Daoy (cell line): ENCODE data around the gene ATP10D. TPM values are rescaled to one million over a fixed set of nuclear protein-coding genes. Genes with fewer than 3 reads are reported as not detected.
"Not testable (repeated sequence)": the region's sequence is repeated elsewhere in the genome, so short reads cannot be mapped to it uniquely, and the experiment has no call there.

ENCODE experiments used
- DNase-seq: peaks from one replicate; pipeline ENCODE4 v3.0.0-alpha.2; 2015; ENCODE audit warnings: low read depth
- total RNA-seq: library from RNA; depleted of rRNA; stranded (reverse); fragments of >200 nt; shearing (Covaris generic); gene quantifications from 2 replicates; pipeline ENCODE4 v1.2.3, GENCODE V29; 2014; rRNA removed

The ATP10D gene
- total RNA-seq, result 8.9 and 9.2 TPM in 2 replicates

DNA sequence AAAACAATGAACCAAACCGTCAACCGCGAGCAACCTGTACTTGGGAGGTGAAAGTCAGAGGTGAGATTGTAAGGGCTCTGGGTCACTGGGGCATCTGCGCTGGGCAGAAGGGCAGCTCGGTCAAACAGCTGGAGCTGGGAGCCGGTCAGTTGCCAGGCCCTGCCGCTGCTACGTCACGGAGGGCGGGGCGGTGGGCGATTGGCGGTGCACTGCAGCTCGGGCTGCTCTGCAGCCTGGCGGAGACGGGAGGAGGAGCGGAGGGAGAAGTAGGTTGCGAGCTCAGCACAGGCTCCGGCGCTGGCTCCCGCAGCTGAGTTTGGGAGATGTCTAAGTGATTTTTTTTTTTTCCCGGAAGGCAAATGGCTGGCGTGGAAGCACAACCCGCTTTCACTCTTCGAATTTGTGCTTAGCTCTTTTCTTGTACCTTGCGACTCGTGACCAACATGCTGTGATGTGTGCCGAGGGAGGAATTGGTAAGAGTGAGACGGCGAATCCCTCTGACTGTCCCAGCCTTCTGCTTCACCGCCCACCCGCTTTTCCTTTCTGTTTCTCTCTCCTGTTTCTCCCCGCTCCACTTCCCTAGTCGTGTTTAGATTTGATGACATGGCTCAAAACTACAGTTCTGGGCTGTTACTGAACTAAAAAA lies at the start of gene ATP10D:
ATP10D (plus strand) TSS at position 229 of the 646 bp plus-strand sequence. CDS start 27,266 bp downstream, outside the sequence.
- DNase-seq, result peak; percentile 96

- no peak for DNase-seq
These were observed 42.1 kb upstream of the ATP10D start for GRCh38 chr4:47442980-47443379.

- DNase-seq, result no peak
These were observed 41.0 kb upstream of the ATP10D start for GRCh38 chr4:47444031-47444430.

- no peak for DNase-seq
These were observed 33.4 kb upstream of the ATP10D start for GRCh38 chr4:47451657-47452056.

DNA sequence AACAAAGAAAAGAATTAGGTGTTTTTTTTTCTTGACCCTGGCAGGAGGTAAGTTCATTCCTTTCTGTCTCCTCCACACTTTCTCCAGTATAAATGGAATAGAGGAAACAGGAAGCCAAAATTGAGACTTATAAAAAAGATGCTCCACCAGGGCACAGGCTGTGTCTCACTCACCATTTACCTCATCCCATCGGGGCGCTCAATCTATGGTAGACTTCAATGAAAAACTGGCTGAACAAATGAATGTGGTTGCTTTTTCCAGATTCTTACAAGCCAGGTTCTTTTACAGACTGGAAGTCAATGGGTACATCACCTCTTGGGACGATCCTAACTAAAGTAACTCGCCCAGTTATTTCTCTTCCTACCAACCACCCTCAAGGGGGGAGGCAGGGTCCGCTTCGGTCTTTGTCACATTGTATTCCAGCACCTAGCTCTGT lies 22.3 kb upstream of the ATP10D start:
- no peak for DNase-seq

DNA sequence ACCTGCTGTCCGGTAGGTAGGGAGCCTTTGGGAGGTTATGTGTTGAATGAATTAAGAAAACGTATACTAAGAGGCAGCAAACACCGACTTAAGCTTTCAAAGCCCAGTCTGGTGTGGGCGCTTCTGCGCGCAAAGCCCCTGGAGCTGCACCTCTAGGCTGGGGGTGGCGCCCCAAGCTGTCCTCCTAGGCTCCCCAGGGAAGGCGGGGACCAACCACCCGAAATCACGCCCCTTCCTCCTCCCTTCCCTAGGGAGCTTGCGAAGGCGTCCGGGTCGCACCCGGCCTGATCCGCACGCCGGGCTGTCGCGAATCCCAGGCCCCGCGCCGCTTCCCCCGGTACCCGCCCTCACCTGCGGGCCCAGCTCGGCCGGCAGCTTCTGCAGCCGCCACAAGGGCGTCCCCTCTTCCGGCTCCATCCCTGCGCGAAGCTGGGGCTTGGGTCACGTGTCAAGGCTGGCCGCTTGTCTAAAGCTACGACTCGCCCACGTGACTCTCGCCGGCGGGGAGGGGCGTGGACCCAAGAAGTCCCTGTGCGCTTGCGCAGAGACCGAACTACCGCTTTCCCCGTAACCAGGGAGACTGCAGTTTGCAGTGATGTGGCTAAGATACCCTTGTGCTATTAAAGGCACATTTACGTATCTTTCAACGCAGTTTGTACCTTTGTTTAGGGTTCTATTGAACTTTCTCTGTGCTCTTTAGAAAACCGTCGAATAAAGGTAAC lies 21.7 kb upstream of the ATP10D start, which contains the start of gene COMMD8:
COMMD8 (minus strand) TSS at position 468 of the 722 bp plus-strand sequence; CDS start at position 417, 51 bp downstream.
- peak; percentile 98 for DNase-seq

GRCh38 chr4:47465004-47465403 lies 20.1 kb upstream of the ATP10D start:
- no peak for DNase-seq

DNA sequence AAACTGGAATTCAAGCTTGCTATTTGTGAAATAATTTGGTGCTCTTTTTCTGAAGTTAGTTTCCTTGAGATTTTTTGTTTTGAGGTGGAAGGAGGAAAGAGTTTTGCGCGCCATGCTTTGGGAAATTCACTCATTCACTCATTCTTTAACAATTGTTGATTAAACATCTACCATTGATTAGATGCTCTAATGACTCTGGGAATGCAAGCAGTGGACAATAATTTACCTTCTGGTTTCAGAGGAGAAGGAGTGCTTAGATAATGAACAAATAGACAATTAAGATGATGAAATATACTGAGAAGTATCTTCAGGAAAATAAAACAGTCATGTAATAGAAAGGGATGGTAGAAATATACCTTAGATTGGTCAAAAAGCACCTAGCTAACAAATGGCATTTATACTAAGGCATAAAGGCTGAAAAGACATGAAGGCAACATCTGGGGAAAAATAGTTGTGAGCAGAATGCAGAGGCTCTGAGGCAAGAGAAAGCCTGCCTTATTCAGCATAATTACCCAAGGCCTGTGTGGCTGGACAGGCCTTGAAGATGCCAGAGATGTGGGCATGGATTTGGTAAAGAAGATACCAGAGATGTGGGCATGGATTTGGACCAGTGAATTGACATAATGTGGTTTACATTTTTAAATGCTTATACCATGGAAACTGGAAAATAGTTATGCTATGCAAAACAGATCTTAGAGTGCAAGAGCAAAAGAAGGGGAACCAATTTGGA lies 18.9 kb upstream of the ATP10D start:
- DNase-seq, result no peak

GRCh38 chr4:47468706-47469365 lies 16.2 kb upstream of the ATP10D start:
- no peak for DNase-seq

DNA sequence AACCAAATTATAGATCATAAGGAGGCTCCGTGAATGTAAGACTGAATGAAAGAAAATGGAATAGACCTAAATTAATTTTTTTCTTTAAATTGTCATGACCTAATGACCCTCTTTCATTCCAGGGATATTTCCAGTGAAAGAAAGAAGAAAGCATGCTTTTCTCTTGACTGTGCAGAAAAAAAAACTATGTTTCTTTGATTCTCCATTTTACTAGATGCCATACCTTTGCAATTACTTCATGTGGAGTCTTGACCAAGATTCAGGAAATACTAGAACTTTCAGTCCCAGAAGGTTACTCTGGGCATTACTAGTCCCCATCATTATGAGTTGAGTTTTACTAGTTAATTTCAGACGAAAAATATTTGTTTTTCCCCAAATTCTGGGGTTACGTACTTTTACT lies 15.1 kb upstream of the ATP10D start:
- DNase-seq, result no peak

DNA sequence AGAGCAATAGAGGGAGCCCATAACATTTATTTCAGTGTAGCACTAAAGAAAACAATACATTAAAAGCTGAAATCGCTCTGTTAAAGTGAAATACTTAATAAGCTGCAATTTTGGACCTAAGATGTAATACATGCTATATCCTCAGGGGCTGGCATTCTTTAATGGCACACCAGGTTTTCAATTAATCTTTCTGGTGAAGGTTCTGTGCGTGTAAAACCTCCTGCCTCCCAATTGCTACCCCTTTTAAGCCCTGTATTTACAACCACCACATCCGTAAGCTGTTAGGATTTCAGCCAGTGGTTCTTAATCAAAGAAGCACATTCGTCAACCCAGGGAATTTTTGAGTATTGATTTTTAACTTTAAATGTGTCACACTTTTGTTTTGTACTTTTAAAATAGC lies 14.0 kb upstream of the ATP10D start:
- no peak for DNase-seq

DNA sequence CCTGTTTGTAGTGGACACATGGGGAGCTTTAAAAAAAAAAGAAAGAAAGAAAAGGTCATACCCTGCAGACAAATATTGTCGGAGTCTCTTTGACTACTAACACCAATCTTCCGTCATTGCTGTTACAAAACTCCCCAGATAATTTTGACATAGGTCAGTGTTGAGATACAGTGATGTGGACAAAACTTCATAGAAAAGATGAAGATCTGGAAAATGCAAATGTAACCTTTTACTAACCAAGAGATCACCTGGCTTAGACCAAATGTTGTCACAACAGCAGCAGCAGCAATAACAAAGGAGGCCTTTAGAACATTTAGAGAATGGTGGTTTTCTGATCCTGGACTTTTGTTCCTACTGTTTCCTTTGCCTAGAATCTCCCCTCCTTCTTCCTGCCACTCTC lies 13.5 kb upstream of the ATP10D start:
- DNase-seq, result no peak

- DNase-seq, result no peak
These were observed 11.8 kb upstream of the ATP10D start for GRCh38 chr4:47473141-47473750.

- no peak for DNase-seq
These were observed 10.3 kb upstream of the ATP10D start for GRCh38 chr4:47474799-47475198.

DNA sequence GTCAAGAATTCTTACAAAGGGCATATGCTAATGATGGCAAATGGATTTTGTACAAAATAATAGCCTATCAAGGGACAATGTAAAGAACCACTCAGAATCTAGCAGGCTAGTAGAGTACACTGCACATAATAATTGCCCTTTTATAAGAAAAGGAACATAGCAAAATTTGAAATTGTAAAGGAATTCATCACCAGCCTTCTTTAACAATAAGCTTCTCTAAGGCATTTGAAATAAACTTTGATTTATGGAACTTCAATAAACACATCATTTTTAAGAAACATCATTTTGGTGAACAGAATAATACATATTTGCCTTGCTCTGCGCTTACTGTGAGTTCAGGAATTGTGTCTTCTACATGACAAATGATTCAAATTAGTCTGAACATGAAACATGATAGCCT lies 9.7 kb upstream of the ATP10D start:
- no peak for DNase-seq

DNA sequence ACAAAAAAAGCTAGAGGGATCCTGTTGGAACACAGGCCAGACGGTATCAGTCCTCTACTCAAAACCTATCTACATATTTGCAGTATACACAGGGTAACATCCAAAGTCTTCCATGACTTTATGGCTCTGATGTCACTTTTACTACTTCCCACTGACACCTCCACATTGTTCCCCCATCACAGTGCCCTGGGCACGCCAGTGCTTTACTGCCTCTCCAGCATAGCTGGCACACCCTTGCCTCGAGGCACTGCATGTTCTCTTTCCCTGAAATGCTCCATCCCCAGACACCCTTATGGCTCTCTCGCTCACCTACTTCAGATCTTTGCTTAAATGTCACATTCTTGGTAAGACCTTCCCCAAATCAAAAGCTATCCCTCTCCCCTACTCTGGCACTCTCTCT lies 6.3 kb upstream of the ATP10D start:
- no peak for DNase-seq

DNA sequence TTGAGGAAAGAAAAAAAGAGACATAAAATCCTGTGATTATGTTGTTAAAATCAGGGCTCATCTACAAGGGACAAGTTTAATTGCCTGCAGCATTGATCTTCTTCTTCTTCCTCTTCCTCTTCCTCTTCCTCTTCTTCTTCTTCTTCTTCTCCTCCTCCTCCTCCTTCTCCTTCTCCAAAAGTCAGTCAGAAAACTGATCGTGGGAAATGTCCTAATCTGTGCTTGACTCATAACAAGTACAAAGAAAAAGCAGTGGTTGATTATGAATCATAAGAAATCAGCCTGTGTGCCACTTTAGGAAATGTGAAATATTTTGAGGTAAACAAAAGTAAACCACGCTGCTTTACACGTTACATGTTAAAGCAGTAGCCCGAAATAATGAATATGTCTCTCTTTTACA lies 2.7 kb upstream of the ATP10D start:
- peak; percentile 23 for DNase-seq

- DNase-seq, result peak; percentile 4
These were observed 1.3 kb upstream of the ATP10D start for GRCh38 chr4:47483745-47484144.

- DNase-seq, result no peak
These were observed 907 bp upstream of the ATP10D start for GRCh38 chr4:47484168-47484567.

DNA sequence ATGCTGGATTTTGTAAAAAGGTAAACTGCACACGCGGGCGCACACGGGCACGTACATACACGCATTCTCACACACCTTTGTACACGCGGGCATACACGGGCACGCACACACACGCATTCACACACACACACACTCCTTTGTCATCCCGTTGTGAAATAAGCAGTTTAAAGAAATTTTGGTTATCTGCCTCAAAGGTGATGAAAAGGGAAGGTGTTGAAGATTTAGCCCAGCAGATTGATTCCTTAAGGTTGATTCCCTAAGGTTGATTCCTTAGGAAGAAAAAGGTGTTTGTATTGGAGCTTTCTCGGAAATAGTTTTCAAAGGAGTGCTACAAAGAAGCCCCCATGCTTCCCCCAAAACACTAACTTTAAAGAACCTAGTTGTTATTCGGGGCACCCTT lies 693 bp downstream of the ATP10D start:
- DNase-seq, result no peak

DNA sequence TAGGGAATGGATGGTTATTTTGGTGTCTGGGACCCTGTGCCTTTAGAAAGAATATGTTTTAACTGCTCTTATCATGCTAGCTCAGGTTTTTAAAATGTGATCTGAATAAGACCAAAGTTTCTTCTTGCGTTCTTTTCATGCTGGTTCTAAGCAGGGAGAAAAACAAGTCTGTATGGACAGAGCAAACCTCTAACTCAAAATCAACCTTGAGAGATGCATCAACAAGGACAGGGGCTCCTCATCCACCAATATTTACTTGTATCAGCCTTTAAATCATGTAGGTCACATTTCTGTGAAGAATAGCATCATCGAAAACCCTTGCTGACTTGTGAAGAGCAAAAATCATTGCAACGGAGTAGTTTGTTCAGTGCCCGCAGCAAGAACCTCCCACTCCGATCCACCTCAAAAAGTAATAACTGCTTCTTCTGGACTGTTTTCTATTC lies 1.2 kb downstream of the ATP10D start:
- DNase-seq, result no peak

- not testable (repeated sequence) for DNase-seq
These were observed 1.7 kb downstream of the ATP10D start for GRCh38 chr4:47486727-47487126.
